ENCODE measurements around the gene CTAGE6. TPM values are rescaled to one million over a fixed set of nuclear protein-coding genes. Genes with fewer than 3 reads are reported as not detected.
A peak's percentile ranks its signal among the peaks of the same experiment; 100 is the strongest.
"Not testable (repeated sequence)": the region's sequence is repeated elsewhere in the genome, so short reads cannot be mapped to it uniquely, and the experiment has no call there.

CTAGE6 gene
- polyA plus RNA-seq, 1 experiment: 0.02 TPM

DNA sequence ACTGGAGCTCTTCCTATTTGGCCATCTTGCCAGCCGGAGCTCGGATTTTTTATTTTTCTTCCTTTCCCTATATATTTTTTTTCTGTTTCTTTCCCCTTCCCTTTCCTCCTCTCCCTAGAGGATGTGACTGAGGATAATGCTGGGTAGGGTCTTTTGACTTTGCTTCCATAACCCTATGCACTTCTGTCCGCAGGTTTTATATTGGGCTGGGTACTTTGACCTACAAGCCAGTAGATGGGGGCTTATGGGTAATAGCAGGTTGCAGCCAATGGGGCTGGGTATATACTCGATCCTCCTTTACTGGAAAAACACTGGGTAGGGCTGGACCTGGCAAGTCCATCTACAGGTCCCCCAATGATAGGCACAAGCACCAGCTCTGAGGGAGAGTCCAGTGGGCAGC is 12.2 kb downstream of the CTAGE6 start:
- H3K36me3 ChIP-seq (ENCODE audit: control insufficient read depth, insufficient read depth, low read length); POLR2A ChIA-PET; DNase-seq (ENCODE audit: low read depth); H3K4me3 ChIP-seq (ENCODE audit: low read depth, low read length); CTCF ChIA-PET; H3K27me3 ChIP-seq (ENCODE audit: control insufficient read depth, insufficient read depth, low read length): not testable (repeated sequence)

DNA sequence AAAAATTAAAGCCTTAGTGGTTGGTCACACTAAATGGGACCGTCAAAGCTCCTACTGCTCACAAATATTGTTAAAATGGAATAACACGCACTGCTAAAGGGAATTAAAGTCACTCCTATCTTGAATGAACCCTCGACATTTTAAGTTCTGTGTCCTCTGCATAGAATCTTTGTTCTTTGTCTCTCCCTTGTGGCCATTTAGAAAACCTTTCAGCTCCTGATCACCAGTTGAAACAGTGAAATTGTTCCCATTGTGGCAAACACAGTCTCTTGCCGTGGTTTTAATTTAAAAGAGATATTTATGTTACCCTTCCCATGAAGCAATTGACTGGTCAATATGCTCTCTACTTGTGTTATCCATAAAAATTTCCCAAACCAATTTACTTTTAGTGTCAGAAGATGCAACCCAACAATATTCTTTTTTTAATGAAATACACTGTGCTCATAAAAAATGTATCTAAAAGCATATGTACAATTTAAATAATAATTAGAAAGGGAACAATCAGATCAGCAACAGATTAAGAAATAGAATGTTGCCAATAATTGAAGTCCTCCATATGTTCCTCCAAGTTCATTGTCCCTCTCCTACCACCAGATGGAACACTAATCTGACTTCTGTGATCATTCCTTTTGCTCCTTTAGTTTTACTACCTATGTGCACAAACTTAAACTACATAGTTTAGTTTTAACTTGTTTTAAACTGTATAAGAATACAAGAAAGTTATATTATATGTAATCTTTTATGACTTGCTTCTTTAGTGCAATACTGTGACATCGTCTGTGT is 20.3 kb downstream of the CTAGE6 start:
- H3K27me3 ChIP-seq (ENCODE audit: control insufficient read depth, insufficient read depth, low read length); H3K36me3 ChIP-seq (ENCODE audit: control insufficient read depth, insufficient read depth, low read length); H3K4me3 ChIP-seq (ENCODE audit: low read depth, low read length); POLR2A ChIA-PET: not testable (repeated sequence)
- TF ChIP-seq, protein P1, sequence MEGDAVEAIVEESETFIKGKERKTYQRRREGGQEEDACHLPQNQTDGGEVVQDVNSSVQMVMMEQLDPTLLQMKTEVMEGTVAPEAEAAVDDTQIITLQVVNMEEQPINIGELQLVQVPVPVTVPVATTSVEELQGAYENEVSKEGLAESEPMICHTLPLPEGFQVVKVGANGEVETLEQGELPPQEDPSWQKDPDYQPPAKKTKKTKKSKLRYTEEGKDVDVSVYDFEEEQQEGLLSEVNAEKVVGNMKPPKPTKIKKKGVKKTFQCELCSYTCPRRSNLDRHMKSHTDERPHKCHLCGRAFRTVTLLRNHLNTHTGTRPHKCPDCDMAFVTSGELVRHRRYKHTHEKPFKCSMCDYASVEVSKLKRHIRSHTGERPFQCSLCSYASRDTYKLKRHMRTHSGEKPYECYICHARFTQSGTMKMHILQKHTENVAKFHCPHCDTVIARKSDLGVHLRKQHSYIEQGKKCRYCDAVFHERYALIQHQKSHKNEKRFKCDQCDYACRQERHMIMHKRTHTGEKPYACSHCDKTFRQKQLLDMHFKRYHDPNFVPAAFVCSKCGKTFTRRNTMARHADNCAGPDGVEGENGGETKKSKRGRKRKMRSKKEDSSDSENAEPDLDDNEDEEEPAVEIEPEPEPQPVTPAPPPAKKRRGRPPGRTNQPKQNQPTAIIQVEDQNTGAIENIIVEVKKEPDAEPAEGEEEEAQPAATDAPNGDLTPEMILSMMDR (IDR thresholded peaks at IDR 0.05; ENCODE audit: insufficient read depth, low read depth, low read length): peak; percentile 58
- DNase-seq (ENCODE audit: low read depth): peak; percentile 15
- CTCF ChIA-PET: interaction anchor here (0.6 to 2.0 kb wide), 9 partner anchors 8 to 1216 kb away, joined by 3 to 12 read pairs (median 4); no protein-coding TSS in a partner anchor

DNA sequence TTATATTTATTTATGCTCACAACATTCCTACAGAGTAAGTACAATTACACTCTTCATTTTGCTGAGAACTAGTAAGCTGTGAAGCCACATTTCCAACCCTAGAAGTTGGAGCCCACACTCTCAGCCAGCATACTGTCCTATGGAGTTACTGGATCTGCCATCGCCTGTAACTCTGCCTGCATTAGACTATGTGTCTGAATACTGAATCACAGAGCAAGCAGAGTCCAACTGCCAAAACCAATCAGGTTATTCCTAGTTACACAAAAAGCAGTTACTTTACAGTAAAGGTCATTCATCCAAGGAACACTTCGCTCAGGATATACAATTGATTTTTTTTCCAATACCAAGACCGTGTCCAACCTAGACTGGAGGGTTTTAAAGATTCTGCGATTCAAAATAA is 21.5 kb downstream of the CTAGE6 start:
- ChIA-PET CTCF (interaction anchor here (1.2 to 2.0 kb wide), 5 partner anchors 7 to 392 kb away, joined by 3 to 12 read pairs (median 7); no protein-coding TSS in a partner anchor), POLR2A (no interaction called here)
- DNase-seq (ENCODE audit: low read depth): no peak
- TF ChIP-seq, protein P1 (IDR thresholded peaks at IDR 0.05; ENCODE audit: insufficient read depth, low read depth, low read length): no peak
- no peaks in the 10 kb centered on the region for H3K27me3 ChIP-seq (ENCODE audit: control insufficient read depth, insufficient read depth, low read length)
- H3K36me3 ChIP-seq (ENCODE audit: control insufficient read depth, insufficient read depth, low read length): no peaks in the 10 kb centered on the region
- no peak overlapping the region for H3K4me3 ChIP-seq (ENCODE audit: low read depth, low read length)

DNA sequence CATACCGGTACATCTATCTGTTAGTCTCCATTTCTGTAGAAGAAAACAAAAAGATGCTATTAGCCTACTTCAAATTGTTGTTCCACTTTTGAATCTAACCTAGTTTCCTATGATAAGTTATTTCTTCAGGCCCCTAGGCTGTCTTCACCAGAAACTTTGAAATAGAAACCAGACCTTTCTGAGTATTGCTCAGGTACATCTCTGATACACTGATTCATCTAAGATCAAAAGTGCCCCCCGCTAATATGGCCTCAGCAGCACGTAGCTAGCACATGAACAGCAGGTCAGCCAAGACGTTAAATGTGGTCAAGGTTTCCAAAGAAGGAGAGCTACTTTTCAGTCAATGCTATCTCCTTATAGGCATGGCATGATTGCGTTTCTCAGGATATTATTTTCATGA is 23.6 kb downstream of the CTAGE6 start:
- ChIA-PET CTCF (interaction anchor here (1.8 kb wide), 1 partner anchor 299 kb away, joined by 4 read pairs; no protein-coding TSS in a partner anchor), POLR2A (no interaction called here)
- H3K36me3 ChIP-seq (ENCODE audit: control insufficient read depth, insufficient read depth, low read length): no peaks in the 10 kb centered on the region
- TF ChIP-seq, protein P1 (IDR thresholded peaks at IDR 0.05; ENCODE audit: insufficient read depth, low read depth, low read length): no peak
- H3K27me3 ChIP-seq (ENCODE audit: control insufficient read depth, insufficient read depth, low read length): no peaks in the 10 kb centered on the region
- no peak for DNase-seq (ENCODE audit: low read depth)
- H3K4me3 ChIP-seq (ENCODE audit: low read depth, low read length): no peak overlapping the region

DNA sequence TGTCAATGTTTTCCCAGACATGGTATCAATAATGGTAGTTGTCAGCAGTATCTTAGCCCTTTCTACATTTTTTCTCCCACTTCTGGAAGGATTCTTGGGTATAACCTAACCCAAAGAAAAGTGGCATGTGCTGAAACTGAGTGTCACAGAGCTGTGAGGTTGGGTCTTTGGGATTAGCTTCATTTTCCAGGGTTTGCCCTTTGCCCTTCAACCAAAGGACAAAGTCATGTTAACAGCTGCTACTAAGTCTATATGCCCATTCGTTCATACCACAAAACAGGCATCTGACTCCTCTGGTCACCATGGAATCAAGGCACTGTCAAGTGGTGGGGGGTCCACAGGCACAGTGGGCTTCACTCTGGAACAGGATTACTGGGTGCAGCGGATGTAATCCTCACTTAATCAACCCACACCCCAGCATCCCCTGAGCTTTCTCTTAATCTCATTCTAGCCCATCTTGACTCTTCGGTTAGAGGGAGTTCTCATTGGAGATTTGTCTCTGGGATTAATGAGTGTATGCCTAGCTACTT is 29.1 kb downstream of the CTAGE6 start:
- H3K36me3 ChIP-seq (ENCODE audit: control insufficient read depth, insufficient read depth, low read length): no peaks in the 10 kb centered on the region
- ChIA-PET CTCF (interaction anchor here (0.6 to 1.4 kb wide), 3 partner anchors 8 to 296 kb away, joined by 3 to 7 read pairs (median 3); no protein-coding TSS in a partner anchor), POLR2A (no interaction called here)
- TF ChIP-seq, protein P1 (IDR thresholded peaks at IDR 0.05; ENCODE audit: insufficient read depth, low read depth, low read length): no peak
- H3K4me3 ChIP-seq (ENCODE audit: low read depth, low read length): no peak overlapping the region
- no peak for DNase-seq (ENCODE audit: low read depth)
- no peaks in the 10 kb centered on the region for H3K27me3 ChIP-seq (ENCODE audit: control insufficient read depth, insufficient read depth, low read length)

DNA sequence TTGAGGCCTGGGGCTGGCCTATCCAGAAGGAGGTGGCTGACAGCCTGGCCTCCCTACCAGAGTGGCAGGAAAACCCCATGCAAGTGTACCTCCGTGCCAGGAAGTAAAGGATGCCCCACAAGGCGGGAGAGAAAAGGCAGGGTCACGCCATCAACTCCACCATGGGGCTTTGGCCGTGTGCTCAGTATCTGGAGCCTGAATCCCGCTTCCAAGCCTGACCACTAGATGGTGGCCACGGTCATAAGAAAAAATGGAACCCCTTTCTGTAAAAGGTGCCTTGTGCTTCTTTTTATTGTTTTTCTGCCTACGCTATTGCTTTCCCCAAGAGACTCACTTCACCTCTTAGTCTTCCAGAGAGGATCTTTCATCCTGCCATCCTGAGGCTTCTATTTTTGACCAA is 29.9 kb downstream of the CTAGE6 start:
- CTCF ChIA-PET; DNase-seq (ENCODE audit: low read depth); H3K4me3 ChIP-seq (ENCODE audit: low read depth, low read length); H3K36me3 ChIP-seq (ENCODE audit: control insufficient read depth, insufficient read depth, low read length); H3K27me3 ChIP-seq (ENCODE audit: control insufficient read depth, insufficient read depth, low read length); POLR2A ChIA-PET: not testable (repeated sequence)

DNA sequence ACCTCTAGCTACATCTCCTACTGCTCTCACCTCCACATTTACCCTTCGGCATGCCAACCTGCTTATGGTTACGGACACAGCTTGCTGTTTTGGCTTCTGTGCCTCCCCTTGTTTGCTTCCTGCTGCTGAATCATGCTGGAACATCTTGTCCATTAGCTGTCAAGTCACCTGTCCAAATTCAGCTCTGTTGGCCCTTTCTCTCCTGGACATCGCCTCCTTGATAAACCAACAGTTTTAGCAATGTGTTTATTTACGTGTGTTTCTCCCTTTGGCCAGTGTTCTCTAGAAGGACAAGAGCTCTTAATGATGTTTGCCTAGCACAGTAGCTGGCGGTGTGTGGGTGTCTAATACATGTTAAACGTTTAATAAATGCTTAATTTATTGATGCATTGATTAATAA is 31.4 kb downstream of the CTAGE6 start:
- DNase-seq (ENCODE audit: low read depth); H3K4me3 ChIP-seq (ENCODE audit: low read depth, low read length); CTCF ChIA-PET; H3K27me3 ChIP-seq (ENCODE audit: control insufficient read depth, insufficient read depth, low read length); POLR2A ChIA-PET; H3K36me3 ChIP-seq (ENCODE audit: control insufficient read depth, insufficient read depth, low read length): not testable (repeated sequence)

DNA sequence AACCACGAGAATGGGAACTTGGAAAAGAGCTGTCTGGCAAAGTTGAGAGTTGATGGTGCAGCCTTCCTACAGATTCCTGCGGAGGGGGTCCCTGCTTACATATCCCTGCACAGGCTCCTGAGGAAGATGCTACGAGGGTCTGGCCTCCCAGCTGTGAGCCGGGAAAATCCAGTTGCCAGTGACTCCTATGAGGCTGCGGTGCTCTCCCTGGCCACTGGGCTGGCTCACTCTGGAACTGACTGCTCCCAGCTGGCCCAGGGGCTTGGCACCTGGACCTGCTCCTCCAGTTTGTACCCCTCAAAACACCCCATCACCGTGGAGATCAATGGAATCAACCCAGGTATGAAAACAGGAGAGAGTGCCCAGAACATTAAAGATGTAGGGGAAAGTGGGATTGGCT is 37.2 kb downstream of the CTAGE6 start:
- H3K27me3 ChIP-seq (ENCODE audit: control insufficient read depth, insufficient read depth, low read length); POLR2A ChIA-PET; DNase-seq (ENCODE audit: low read depth); H3K36me3 ChIP-seq (ENCODE audit: control insufficient read depth, insufficient read depth, low read length); CTCF ChIA-PET; H3K4me3 ChIP-seq (ENCODE audit: low read depth, low read length): not testable (repeated sequence)

DNA sequence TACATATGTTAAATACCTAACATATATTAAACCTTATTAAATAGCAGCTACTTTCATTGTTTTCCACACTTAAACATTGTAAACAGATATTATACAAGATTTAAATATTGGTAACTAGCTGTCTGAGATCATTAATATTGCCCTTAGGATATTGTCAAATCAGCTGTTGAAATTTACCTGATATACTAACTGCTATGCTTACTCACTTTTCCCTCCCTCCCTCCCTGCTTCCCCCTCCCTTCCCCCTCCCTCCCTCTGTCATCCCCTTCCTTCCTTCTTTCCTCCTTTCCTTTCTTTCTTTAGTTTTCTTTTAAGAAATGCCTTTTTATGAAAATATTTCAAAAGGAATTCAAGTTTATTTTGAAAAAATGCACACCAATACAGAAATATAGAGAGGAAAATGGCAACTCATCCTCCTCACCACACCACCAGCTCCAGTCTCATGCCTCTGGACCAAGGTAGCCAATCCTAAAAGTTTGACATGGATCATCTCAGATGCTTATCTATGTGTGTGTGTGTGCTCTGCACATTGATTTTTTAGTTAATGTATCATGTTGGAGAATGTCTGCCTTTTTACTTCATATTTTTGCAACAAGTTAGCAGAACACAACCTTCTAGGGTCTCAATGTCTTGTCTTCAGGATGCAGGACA is 41.8 kb downstream of the CTAGE6 start:
- H3K36me3 ChIP-seq (ENCODE audit: control insufficient read depth, insufficient read depth, low read length); H3K4me3 ChIP-seq (ENCODE audit: low read depth, low read length); H3K27me3 ChIP-seq (ENCODE audit: control insufficient read depth, insufficient read depth, low read length); POLR2A ChIA-PET; CTCF ChIA-PET; DNase-seq (ENCODE audit: low read depth): not testable (repeated sequence)

All from BJ (cell line).